Colonic mucosa (tissue), 4 donors: ENCODE data around the gene EXOC3. TPM values are rescaled to one million over a fixed set of nuclear protein-coding genes. Genes with fewer than 3 reads are reported as not detected.

Source experiments
- DNase-seq: peaks from one replicate; pipeline ENCODE4 v3.0.0-alpha.2; 2020
- H3K27ac ChIP-seq: fragments of 200-600 bp; one replicate; pipeline ENCODE4 v1.8.0; 2021
- H3K27me3 ChIP-seq: fragments of 200-600 bp; one replicate; pipeline ENCODE4 v1.8.0; 2021
- H3K36me3 ChIP-seq: fragments of 200-600 bp; one replicate; pipeline ENCODE4 v1.8.0; 2021
- H3K4me1 ChIP-seq: fragments of 200-600 bp; one replicate; pipeline ENCODE4 v1.8.0; 2021; ENCODE audit warnings: mild to moderate bottlenecking
- H3K4me3 ChIP-seq: fragments of 200-600 bp; one replicate; pipeline ENCODE4 v1.8.0; 2021
- H3K9ac ChIP-seq, 2 donors: one replicate each; pipeline ENCODE4 v1.7.0; 2013; ENCODE audit warnings: control low read depth in 2 of 2, low read depth in 2 of 2, low read length in 2 of 2
- H3K9me3 ChIP-seq: fragments of 200-600 bp; one replicate; pipeline ENCODE4 v1.8.0; 2021
- intact Hi-C: fragments of 100-400 bp; cut with DNase I; formaldehyde crosslinking; loops from one replicate; pipeline ENCODE4 v1.14.1; 2022
- total RNA-seq, 2 donors: library from RNA; stranded (reverse); fragmentation: NEBNext Ultra II Directional in 1 of 2; extraction: Animal tissue kit (Norgen Biotek cat#: 25700) in 1 of 2; gene quantifications; one replicate each; pipeline ENCODE4 v1.2.1, GENCODE V29; 2021
- TF ChIP-seq, protein P1 (sequence below): fragments of 200-600 bp; IDR thresholded peaks from one replicate; pipeline ENCODE4 v1.8.0; 2022; ENCODE audit warnings: antibody characterized with exemption, mild to moderate bottlenecking
- donor health status: healthy.
- donor health status: DM: no; HTN: no; CAD: no.
- donor health status: DM: no; HTN: no; CAD: no.

Gene EXOC3
- total RNA-seq, 2 donors from 2014 or later, result 52.0 to 58.7 TPM

GRCh38 chr5:496028-496427 is 53.1 kb downstream of the EXOC3 start:
- H3K9me3 ChIP-seq, result no peaks in the 10 kb centered on the region
- peaks cover 8% of the 10 kb centered on the region for H3K27me3 ChIP-seq
- TF ChIP-seq, protein P1, sequence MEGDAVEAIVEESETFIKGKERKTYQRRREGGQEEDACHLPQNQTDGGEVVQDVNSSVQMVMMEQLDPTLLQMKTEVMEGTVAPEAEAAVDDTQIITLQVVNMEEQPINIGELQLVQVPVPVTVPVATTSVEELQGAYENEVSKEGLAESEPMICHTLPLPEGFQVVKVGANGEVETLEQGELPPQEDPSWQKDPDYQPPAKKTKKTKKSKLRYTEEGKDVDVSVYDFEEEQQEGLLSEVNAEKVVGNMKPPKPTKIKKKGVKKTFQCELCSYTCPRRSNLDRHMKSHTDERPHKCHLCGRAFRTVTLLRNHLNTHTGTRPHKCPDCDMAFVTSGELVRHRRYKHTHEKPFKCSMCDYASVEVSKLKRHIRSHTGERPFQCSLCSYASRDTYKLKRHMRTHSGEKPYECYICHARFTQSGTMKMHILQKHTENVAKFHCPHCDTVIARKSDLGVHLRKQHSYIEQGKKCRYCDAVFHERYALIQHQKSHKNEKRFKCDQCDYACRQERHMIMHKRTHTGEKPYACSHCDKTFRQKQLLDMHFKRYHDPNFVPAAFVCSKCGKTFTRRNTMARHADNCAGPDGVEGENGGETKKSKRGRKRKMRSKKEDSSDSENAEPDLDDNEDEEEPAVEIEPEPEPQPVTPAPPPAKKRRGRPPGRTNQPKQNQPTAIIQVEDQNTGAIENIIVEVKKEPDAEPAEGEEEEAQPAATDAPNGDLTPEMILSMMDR, result no peak
- intact Hi-C loops, result no loop called here
- no peak for DNase-seq
- no peak overlapping the region for H3K4me3 ChIP-seq
- H3K27ac ChIP-seq, result no peak overlapping the region
- no peaks in the 10 kb centered on the region for H3K36me3 ChIP-seq
- H3K4me1 ChIP-seq, result no peaks in the 10 kb centered on the region
- H3K9ac ChIP-seq, result no peak overlapping the region

- peaks cover 8% of the 10 kb centered on the region for H3K27me3 ChIP-seq
- no peaks in the 10 kb centered on the region for H3K4me1 ChIP-seq
- H3K9me3 ChIP-seq, result no peaks in the 10 kb centered on the region
- no peak overlapping the region for H3K4me3 ChIP-seq
- H3K9ac ChIP-seq, result no peak overlapping the region
- TF ChIP-seq, protein P1, result no peak
- intact Hi-C loops, result no loop called here
- H3K27ac ChIP-seq, result no peak overlapping the region
- no peaks in the 10 kb centered on the region for H3K36me3 ChIP-seq
- no peak for DNase-seq
Measured at GRCh38 chr5:497090-497700, 54.2 kb downstream of the EXOC3 start.

GRCh38 chr5:497871-498509 is 55.0 kb downstream of the EXOC3 start:
- Histone ChIP-seq H3K4me1 (no peaks in the 10 kb centered on the region), H3K4me3 (no peak overlapping the region), H3K9me3 (no peaks in the 10 kb centered on the region), H3K27me3 (peaks cover 8% of the 10 kb centered on the region), H3K27ac (no peak overlapping the region), H3K36me3 (no peaks in the 10 kb centered on the region), H3K9ac (no peak overlapping the region)
- TF ChIP-seq, protein P1, result no peak
- intact Hi-C loops, result no loop called here
- DNase-seq, result no peak

DNA sequence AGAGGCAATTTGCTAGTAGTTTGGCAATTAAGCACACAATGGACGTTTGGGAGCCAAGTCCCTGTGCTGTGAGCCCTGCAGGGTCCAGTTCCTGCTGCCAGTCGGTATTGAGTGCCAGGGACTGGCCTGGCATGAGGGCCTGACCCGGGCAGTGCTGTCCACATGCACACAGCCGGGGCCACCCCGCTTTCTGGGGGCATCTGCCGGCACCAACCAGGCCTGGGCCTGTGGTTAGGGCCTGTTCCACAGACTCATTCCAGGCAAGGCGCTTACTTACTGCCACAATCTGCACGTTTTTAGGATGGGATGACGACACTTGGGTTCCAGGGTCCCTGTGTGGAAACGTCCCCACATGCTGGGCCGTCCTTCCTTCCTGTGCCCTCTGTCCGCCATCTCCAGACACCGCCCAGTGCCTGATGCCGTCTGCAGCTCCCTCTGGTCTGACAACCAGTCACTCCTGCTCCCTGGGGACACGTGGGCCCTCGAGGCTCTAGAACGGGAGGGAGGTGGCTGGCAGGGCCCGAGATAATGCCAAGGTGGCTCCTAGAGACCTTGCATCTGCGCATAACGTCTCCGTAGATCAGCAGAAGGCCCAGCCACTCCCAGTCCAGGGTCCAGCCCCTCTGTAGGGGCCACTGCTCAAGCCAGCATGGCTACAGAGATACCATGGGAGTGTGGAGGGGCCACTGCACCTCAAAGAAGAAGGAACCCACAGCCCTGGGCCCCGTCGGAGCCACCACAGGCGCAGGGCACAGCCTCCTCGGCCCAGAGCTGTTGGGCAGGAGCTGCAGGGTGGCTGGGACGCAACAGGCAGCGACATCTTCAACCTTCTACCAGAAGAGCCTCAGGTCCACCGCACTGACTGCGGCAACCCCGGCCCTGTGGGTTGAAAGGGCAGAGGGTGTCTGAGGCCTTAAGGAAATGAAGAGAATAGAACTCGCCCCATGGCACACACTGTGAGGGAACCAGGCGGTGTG is 56.5 kb downstream of the EXOC3 start:
- Histone ChIP-seq H3K4me3 (no peak overlapping the region), H3K27me3 (no peaks in the 10 kb centered on the region), H3K27ac (no peak overlapping the region), H3K4me1 (no peaks in the 10 kb centered on the region), H3K36me3 (no peaks in the 10 kb centered on the region), H3K9ac (no peak overlapping the region), H3K9me3 (no peaks in the 10 kb centered on the region)
- intact Hi-C loops, result no loop called here
- TF ChIP-seq, protein P1, result no peak
- DNase-seq, result no peak

DNA sequence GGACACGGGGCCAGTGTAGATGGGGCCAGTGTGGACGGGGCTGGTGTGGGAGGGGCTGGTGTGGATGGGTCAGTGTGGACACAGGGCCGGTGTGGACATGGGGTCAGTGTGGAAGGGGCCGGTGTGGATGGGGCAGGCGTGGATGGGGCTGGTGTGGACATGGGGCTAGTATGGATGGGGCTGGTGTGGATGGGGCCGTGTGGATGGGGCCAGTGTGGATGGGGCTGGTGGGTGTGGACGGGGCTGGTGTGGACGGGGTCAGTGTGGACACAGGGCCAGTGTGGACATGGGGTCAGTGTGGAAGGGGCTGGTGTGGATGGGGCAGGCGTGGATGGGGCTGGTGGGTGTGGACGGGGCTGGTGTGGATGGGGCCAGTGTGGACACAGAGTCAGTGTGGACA is 57.5 kb downstream of the EXOC3 start:
- no peak overlapping the region for H3K27ac ChIP-seq
- H3K36me3 ChIP-seq, result no peaks in the 10 kb centered on the region
- H3K9me3 ChIP-seq, result no peaks in the 10 kb centered on the region
- no peak overlapping the region for H3K4me3 ChIP-seq
- no peaks in the 10 kb centered on the region for H3K4me1 ChIP-seq
- TF ChIP-seq, protein P1, result no peak
- no peak overlapping the region for H3K9ac ChIP-seq
- DNase-seq, result no peak
- intact Hi-C loops, result no loop called here
- H3K27me3 ChIP-seq, result no peaks in the 10 kb centered on the region
